Coronary artery (tissue), 2 donors: ENCODE measurements around the gene GGT1.
"Not testable (repeated sequence)": the region's sequence is repeated elsewhere in the genome, so short reads cannot be mapped to it uniquely, and the experiment has no call there.

Source experiments
- DNase-seq: peaks from one replicate; pipeline ENCODE4 v3.0.0-alpha.2; 2017; ENCODE audit warnings: low spot score
- H3K27ac ChIP-seq, 2 donors: fragments of 200-600 bp; sonication (generic); one replicate each; pipeline ENCODE4 v1.5.1; 2016 to 2019
- H3K4me3 ChIP-seq: fragments of 200-600 bp; sonication (generic); 2 replicates; pipeline ENCODE4 v1.5.1; 2016; ENCODE audit warnings: mild to moderate bottlenecking, moderate library complexity
- TF ChIP-seq, protein P1 (sequence below): fragments of 200-600 bp; sonication (generic); IDR thresholded peaks from one replicate; pipeline ENCODE4 v1.5.1; 2019; ENCODE audit warnings: antibody characterized with exemption

The GGT1 gene

DNA sequence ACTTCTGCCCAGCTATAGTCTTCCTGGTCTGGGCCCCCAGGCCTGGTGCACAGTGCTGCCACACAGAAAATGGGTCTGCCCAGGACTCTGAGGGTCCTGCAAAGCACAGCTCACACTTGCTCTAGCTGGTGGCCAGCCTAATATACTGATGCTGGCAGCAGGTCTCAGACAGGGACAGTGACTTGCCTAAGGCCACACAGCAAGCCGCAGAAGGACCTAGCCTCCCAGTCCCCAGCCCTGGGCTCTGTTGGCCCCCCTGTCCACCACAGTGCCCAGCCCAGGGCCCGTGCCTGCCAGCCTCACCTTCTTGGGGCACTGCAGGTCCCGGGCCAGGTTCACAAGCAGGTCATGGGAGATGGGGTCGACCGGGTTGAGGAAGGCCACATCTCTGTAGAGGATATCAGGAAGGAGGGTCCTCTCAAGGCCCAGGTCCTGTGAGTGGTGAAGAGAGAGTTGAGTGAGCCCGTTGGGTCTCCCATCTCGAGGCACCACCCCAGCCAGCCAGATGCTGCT lies 13.4 kb upstream of the GGT1 start:
- TF ChIP-seq, protein P1, sequence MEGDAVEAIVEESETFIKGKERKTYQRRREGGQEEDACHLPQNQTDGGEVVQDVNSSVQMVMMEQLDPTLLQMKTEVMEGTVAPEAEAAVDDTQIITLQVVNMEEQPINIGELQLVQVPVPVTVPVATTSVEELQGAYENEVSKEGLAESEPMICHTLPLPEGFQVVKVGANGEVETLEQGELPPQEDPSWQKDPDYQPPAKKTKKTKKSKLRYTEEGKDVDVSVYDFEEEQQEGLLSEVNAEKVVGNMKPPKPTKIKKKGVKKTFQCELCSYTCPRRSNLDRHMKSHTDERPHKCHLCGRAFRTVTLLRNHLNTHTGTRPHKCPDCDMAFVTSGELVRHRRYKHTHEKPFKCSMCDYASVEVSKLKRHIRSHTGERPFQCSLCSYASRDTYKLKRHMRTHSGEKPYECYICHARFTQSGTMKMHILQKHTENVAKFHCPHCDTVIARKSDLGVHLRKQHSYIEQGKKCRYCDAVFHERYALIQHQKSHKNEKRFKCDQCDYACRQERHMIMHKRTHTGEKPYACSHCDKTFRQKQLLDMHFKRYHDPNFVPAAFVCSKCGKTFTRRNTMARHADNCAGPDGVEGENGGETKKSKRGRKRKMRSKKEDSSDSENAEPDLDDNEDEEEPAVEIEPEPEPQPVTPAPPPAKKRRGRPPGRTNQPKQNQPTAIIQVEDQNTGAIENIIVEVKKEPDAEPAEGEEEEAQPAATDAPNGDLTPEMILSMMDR, result no peak
- H3K27ac ChIP-seq, result peak overlapping the region in 1 of 2 donors; percentile 38
- no peak overlapping the region for H3K4me3 ChIP-seq
- no peak for DNase-seq

DNA sequence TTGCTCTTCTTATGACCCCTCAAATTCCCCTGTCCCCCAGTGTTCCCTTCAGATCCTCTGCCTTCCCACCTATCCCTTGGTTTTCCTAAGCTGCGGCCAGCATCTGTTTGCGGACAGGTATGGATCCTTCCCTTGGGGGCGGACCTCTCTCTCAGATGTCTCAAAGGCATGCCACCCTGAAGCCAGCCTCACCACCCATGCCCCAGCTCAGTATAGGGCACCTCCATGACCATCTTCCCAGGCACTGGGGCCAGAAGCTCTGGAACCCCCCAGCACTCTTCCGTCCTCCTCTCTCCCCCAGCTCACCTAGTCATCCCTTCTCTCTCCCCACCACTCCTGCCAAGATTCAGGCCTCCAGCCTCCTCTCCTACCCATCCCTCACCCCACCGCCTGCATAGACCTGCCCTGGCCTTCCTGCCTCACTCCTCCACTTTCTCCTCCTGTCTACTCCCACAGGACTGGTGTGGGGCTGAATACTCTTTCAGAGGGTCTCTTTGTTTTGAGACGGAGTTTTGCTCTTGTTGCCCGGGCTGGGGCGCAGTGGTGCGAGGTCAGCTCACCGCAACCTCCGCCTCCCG lies 12.3 kb upstream of the GGT1 start:
- DNase-seq, result no peak
- H3K4me3 ChIP-seq, result no peak overlapping the region
- TF ChIP-seq, protein P1, result no peak
- H3K27ac ChIP-seq, result no peak overlapping the region

DNA sequence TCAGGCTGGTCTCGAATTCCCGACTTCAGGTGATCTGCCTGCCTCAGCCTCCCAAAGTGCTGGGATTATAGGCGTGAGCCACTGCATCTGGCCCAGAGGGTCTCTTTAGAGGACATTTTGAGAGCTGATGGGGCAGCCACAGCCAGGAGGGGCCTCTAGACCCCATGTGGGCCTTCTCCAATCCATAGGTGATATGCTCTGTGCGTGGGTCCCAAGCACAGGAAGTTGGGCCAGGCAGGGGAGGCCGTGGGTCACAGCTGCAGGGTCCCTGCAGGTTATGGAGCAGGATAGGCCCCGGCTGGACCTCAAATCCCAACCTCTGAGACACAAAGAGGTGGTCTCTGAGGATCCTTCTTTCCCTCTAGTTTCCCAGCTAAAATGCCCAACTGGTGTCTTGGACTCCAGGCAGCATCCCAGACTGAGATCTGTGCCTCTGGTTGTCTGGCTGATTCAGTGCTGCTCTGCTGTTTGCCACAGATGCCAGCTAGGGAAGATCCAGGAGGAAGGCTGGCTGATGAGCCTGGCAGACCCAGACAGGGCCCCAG lies 11.6 kb upstream of the GGT1 start:
- no peak for DNase-seq
- TF ChIP-seq, protein P1, result no peak
- no peak overlapping the region for H3K4me3 ChIP-seq
- H3K27ac ChIP-seq, result peak overlapping the region in 1 of 2 donors; percentile 92

DNA sequence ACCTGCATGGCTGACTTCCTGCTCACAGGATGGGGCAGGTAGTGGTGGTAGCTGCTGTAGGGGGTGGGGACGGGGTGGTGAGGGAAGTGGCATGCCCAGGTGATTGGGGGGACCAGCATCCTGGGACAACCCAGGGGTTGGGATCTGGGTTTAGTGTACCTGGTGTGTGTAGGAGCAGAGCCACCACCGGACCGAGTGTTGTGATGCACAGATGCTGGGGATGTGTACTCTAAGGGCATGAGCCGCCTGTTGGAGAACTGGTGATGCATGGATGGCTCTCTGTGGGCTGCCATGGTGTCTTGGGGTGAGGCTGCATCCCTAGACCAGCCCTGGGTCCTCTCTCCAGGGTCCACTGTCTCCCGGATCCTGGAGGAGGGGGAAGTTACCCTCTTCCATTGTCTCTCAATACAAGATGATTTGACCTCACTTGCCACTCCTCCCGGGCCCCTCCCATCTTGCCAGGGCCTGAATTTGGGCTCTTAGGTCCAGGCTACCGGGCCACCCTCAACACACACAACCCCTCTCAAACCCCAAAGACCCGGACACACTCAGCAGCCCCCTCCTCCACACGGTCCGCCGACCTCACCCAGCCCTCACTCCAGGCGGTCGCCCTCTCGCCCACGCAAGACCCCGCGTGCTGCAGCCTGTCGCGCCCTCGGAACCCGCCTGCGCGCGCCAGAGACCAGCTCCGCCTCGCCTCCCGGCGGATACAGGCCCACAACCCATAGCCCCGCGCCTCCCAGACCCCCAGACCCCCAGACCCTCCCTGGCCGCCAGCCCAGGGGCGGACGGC lies 10.7 kb upstream of the GGT1 start:
- TF ChIP-seq, protein P1, result no peak
- Histone ChIP-seq H3K4me3 (peak overlapping the region; percentile 91), H3K27ac (peak overlapping the region; percentile 47 to 92)
- DNase-seq, result peak; percentile 75

DNA sequence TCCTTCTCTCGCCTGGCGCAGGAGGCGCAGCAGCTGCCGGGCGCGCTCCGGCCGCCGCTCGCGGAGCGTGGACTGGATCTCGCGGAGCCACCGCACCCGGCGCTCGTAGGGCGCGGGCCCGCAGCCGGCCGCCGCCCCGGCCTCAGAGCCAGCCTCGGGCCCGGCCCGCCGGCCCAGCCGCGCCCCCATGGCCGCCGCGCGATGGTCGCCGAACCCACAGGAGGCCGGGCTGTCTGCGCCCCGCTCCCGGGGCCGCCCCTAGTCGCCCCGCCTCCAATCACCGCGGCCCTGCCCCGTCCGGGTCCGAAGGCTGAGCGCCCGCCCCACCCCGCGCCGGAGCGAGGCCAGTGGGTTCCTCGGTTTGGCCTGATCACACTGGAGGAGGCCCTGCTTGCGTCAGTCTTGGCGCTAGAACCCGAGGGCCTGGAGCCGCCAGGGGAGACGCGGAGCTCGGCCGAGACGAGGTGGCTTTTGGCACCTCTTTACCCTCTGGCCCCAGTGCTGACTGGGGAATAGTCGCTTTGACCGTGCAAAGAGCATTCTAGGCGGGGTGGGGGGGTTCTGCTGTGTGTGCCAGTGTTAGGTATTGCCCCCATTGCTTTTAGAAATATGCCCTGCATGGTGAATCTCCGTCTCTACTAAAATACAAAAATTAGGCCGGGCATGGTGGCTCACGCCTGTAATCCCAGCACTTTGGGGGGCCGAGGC lies 10.0 kb upstream of the GGT1 start, which contains the start of gene LRRC75B:
Gene LRRC75B (minus strand): TSS at position 223 of the 708 bp plus-strand sequence. CDS start 34 bp downstream, at position 189.
- peak; percentile 91 for DNase-seq
- H3K4me3 ChIP-seq, result peak within 1 kb of the TSS; percentile 91
- TF ChIP-seq, protein P1, result no peak
- H3K27ac ChIP-seq, result peak within 1 kb of the TSS; percentile 47 to 92

DNA sequence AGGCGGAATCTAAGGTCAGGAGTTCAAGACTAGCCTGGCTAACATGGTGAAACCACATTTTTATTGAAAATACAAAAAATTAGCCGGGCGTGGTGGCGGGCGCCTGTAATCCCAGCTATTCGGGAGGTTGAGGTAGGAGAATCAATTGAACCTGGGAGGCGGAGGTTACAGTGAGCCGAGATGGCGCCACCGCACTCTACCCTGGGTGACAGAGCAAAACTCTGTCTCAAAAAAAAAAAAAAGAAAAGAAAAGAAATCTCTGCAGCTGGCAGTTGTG lies 9.5 kb upstream of the GGT1 start:
- H3K4me3 ChIP-seq, result peak overlapping the region; percentile 91
- peak overlapping the region; percentile 47 to 92 for H3K27ac ChIP-seq
- DNase-seq, result not testable (repeated sequence)
